Heart left ventricle (tissue), 16 donors: ENCODE measurements around the gene FBXO5. TPM values are rescaled to one million over a fixed set of nuclear protein-coding genes. Genes with fewer than 3 reads are reported as not detected.

ENCODE experiments used
- ATAC-seq, 4 donors: fragments of 200-7000 bp; cut with Tn5 transposase; one replicate each; pipeline ENCODE4 v1.9.1; 2020 to 2022; ENCODE audit warnings: moderate library complexity in 4 of 4, mild to moderate bottlenecking in 3 of 4, moderate number of reproducible peaks in 1 of 4
- DNase-seq, 5 donors: peaks; one replicate each; pipeline ENCODE4 v3.0.0-alpha.2; 2020
- H3K27ac ChIP-seq, 12 donors: fragments of 200-600 bp; sonication (generic) in 4 of 12; one replicate each; pipeline versions ENCODE4 v1.5.0 to v1.8.0; 2016 to 2022; ENCODE audit warnings: mild to moderate bottlenecking in 2 of 12
- H3K27me3 ChIP-seq, 9 donors: fragments of 200-600 bp; sonication (generic) in 2 of 9; one replicate each; pipeline versions ENCODE4 v1.5.1 to v1.8.0; 2016 to 2022; ENCODE audit warnings: mild to moderate bottlenecking in 3 of 9
- H3K36me3 ChIP-seq, 9 donors: fragments of 200-600 bp; sonication (generic) in 2 of 9; one replicate each; pipeline versions ENCODE4 v1.5.0 to v1.8.0; 2018 to 2022; ENCODE audit warnings: mild to moderate bottlenecking in 2 of 9
- H3K4me1 ChIP-seq, 12 donors: fragments of 200-600 bp; sonication (generic) in 4 of 12; one replicate each; pipeline versions ENCODE4 v1.5.0 to v1.8.0; 2016 to 2022; ENCODE audit warnings: mild to moderate bottlenecking in 3 of 12
- H3K4me3 ChIP-seq, 12 donors: fragments of 200-600 bp; sonication (generic) in 4 of 12; one replicate each; pipeline versions ENCODE4 v1.5.0 to v1.8.0; 2017 to 2022; ENCODE audit warnings: mild to moderate bottlenecking in 9 of 12, moderate library complexity in 4 of 12
- H3K9me3 ChIP-seq, 12 donors: fragments of 200-600 bp; sonication (generic) in 4 of 12; one replicate each; pipeline versions ENCODE4 v1.5.0 to v1.8.0; 2016 to 2022; ENCODE audit warnings: mild to moderate bottlenecking in 1 of 12
- POLR2A ChIP-seq, 2 donors: fragments of 450-650 bp; IDR thresholded peaks; one replicate each; pipeline ENCODE4 v1.6.1; 2017; ENCODE audit warnings: antibody characterized with exemption in 2 of 2, mild to moderate bottlenecking in 2 of 2, moderate library complexity in 2 of 2
- WGBS, 4 donors: extraction: QIAGEN DNeasy Blood & Tissue Kit in 2 of 4; methylation state at CpG; one replicate each; pipeline versions ENCODE4 v1.1.5 to v1.1.7; 2013 to 2018; 5-methylcytosine and 5-hydroxymethylcytosine counted together
- intact Hi-C, 10 donors: fragments of 100-400 bp; cut with DNase I; formaldehyde crosslinking; loops; one replicate each; pipeline versions ENCODE4 v1.11.1 to v1.14.2; 2022
- polyA plus RNA-seq, 2 donors: library from polyadenylated mRNA; stranded (reverse); fragments of 200-250 nt; gene quantifications; one replicate each; pipeline ENCODE4 v1.2.3, GENCODE V29; 2013
- total RNA-seq, 9 donors: library from RNA; depleted of rRNA in 2 of 9; stranded (reverse); fragments of >200 nt in 2 of 9; fragmentation: NEBNext Ultra II Directional in 3 of 9; extraction: Animal tissue kit (Norgen Biotek cat#: 25700) in 3 of 9; gene quantifications; one replicate each; pipeline versions ENCODE4 v1.1.0 to v1.2.4, GENCODE V29; 2016 to 2023
- TF ChIP-seq, protein P1 (sequence below), 12 donors: fragments of 200-600 bp; sonication (generic) in 4 of 12; IDR thresholded peaks; one replicate each; pipeline versions ENCODE4 v1.5.0 to v1.8.0; 2018 to 2022; ENCODE audit warnings: antibody characterized with exemption in 12 of 12, mild to moderate bottlenecking in 5 of 12
- donor health status: ischemic (EF 13 %, LVEDD 7.1; RV severe dilation, severe dysfunction).
- donor health status: healthy with polysubstance abuse.
- donor health status: DM: no; HTN: yes; CAD: no.
- donor health status: DM: no; HTN: no; CAD: no.
- donor health status: ischemic (EF 25% LVEDD 6.9; RV normal size, moderate dysfunction).
- donor health status: ischemic (EF 25% LVEDD 5.7; RV mildly dilated, moderate dysfunction).
- donor health status: healthy.
- donor health status: DM: yes; HTN: yes; CAD: no.
- donor health status: ischemic (EF 35%, LVEDD 5.7; RV mildly dilated, moderate dysfunction).
- donor health status: nonischemic (EF 11% LVEDD 7.7; RV severe dilation, severe dysfunction).
- donor health status: DM: yes; HTN: yes; CAD: no.
- donor health status: PGD.
- donor health status: ischemic (EF 29% LVEDD 5.4; RV normal size, mild dysfunction).
- donor health status: nonischemic (EF 23%, LVEDD 6.1; RV moderate dilation, normal function).

FBXO5 gene
- total and polyA plus RNA-seq, 11 donors = 0.65 to 5.1 (median 1.7) TPM

DNA sequence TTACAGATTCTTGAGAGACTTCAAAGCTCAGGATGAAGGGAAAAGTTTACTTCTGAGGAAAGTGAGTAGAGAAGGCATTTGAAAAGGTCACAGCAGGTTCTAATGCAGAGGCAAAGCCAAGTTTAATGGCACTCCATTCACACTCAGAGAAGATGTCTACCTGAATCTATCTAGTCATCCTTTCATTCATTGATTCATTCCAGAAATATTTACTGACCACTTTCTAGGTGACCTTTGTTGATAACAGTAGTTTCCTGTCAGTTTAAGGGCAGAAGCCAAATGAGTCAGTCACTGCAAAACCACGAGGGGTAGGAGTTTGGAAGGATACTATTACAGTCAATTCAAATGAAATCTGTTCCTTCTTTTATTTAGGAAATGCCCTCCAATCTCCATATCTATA is 30.8 kb downstream of the FBXO5 start:
- peaks cover 0 to 14% (median 0%) of the 10 kb centered on the region in 9 donors for H3K27me3 ChIP-seq
- H3K4me3 ChIP-seq = no peak overlapping the region
- H3K36me3 ChIP-seq = no peaks in the 10 kb centered on the region
- 9 to 23% (median 16%) methylated on average over 1 of the region's 1 CpG for WGBS, 4 donors
- DNase-seq (no peak), ATAC-seq (no peak)
- peaks cover 0 to 8% (median 0%) of the 10 kb centered on the region in 12 donors for H3K4me1 ChIP-seq
- no peak for TF ChIP-seq POLR2A (IDR thresholded peaks at IDR 0.05)
- TF ChIP-seq, protein P1, sequence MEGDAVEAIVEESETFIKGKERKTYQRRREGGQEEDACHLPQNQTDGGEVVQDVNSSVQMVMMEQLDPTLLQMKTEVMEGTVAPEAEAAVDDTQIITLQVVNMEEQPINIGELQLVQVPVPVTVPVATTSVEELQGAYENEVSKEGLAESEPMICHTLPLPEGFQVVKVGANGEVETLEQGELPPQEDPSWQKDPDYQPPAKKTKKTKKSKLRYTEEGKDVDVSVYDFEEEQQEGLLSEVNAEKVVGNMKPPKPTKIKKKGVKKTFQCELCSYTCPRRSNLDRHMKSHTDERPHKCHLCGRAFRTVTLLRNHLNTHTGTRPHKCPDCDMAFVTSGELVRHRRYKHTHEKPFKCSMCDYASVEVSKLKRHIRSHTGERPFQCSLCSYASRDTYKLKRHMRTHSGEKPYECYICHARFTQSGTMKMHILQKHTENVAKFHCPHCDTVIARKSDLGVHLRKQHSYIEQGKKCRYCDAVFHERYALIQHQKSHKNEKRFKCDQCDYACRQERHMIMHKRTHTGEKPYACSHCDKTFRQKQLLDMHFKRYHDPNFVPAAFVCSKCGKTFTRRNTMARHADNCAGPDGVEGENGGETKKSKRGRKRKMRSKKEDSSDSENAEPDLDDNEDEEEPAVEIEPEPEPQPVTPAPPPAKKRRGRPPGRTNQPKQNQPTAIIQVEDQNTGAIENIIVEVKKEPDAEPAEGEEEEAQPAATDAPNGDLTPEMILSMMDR (IDR thresholded peaks at IDR 0.05) = no peak
- intact Hi-C loops = loop anchor here in 4 of 10 donors (5.0 to 10.0 kb wide), 6 partner anchors 63 to 400 kb away; partner anchors contain the start of gene VIP (in 1 of the 4)
- peaks cover 0 to 11% (median 0%) of the 10 kb centered on the region in 12 donors for H3K9me3 ChIP-seq
- H3K27ac ChIP-seq = no peak overlapping the region

DNA sequence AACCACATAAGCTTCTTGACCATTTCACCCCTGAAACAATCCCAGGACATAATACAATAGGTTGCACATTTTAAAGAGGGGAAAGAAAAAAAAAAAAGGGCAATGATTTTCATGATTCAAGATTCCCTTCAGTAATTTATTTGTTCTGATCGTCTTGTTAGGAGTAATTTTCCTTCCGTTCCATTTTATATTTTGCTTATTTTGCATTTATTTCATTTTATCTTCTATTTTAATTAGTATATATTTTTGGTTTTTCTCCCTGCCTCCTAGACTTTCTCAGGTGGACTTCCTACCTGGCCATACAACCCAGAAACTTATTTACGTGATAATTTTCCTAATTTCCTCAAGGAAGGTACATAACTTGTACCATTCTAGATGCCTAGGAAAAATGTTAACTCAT is 32.6 kb downstream of the FBXO5 start:
- 83 to 86% (median 84%) methylated on average over 3 of the region's 3 CpGs for WGBS, 4 donors
- intact Hi-C loops = loop anchor here in 4 of 10 donors (5.0 to 10.0 kb wide), 6 partner anchors 65 to 398 kb away; partner anchors contain the start of gene VIP (in 1 of the 4)

DNA sequence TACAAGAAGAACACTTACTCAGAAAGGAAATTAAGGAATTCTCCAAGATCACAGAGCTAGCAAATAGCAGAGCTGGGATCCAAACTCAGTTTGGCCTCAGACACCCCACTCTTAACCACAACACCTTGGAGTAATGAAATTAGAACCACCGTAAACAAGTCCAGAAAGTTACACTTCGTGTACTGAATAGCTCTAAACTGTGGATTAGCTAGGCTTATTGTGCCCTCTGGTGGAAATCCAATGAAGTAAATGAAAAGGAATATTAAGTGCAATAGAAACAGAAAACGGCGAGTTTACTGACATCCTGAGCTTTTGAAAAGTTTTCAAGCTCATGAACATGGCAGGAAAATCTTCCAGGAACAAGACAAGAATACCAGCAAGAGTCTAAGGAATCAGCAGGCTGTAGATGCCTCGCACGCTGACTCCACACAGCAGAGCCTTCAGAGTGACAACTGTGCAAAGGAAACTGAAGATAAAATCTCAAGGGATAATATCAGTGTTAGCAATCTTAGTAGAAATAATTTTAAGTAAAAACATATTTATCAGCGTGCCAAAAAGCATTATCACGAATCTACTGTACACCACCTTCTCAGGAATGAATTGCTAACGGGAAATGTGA is 34.6 kb downstream of the FBXO5 start:
- Histone ChIP-seq H3K4me1 (peaks cover 0 to 8% (median 0%) of the 10 kb centered on the region in 12 donors), H3K9me3 (no peaks in the 10 kb centered on the region), H3K27ac (no peak overlapping the region), H3K36me3 (no peaks in the 10 kb centered on the region), H3K4me3 (peak overlapping the region in 5 of 12 donors; percentile 3 to 37 (median 8)), H3K27me3 (peaks cover 0 to 14% (median 0%) of the 10 kb centered on the region in 9 donors)
- no peak for DNase-seq
- intact Hi-C loops = loop anchor here in 9 of 10 donors (1.0 to 10.0 kb wide), 9 partner anchors 83 to 396 kb away; no protein-coding TSS in a partner anchor
- TF ChIP-seq POLR2A (IDR thresholded peaks at IDR 0.05) = no peak
- TF ChIP-seq, protein P1 (IDR thresholded peaks at IDR 0.05) = peak; percentile 46 to 76 (median 60)
- ATAC-seq = peak in 3 of 4 donors; percentile 64 to 69 (median 65)
- 20 to 26% (median 24%) methylated on average over 9 of the region's 9 CpGs for WGBS, 4 donors

More for the DNA sequence above, 32.6 kb downstream of the FBXO5 start:
- Histone ChIP-seq H3K9me3 (peaks cover 0 to under 1% (median 0%) of the 10 kb centered on the region in 12 donors), H3K27me3 (peaks cover 0 to 14% (median 0%) of the 10 kb centered on the region in 9 donors), H3K4me3 (no peak overlapping the region), H3K4me1 (peaks cover 0 to 8% (median 0%) of the 10 kb centered on the region in 12 donors), H3K27ac (no peak overlapping the region), H3K36me3 (no peaks in the 10 kb centered on the region)
- no peak for ATAC-seq
- no peak for TF ChIP-seq POLR2A (IDR thresholded peaks at IDR 0.05)
- TF ChIP-seq, protein P1 (IDR thresholded peaks at IDR 0.05) = no peak
- DNase-seq = no peak

DNA sequence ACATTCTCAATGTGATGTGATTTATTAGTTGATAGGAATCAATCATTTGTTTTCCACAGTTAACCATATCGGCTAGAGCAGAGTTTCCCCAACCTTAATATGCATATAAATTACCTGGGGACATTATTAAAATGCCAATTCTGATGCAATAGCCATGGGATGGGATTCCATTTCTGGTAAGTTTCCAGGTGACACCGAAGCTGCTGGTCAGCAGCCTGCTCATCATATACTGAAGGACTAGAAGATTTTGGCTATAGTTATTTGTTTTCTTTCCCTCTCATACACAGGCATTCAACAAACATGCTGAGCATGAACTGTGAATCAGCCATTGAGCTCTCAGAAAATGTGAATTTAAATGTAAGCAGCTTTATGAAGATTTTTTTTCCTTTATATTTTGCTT is 35.8 kb downstream of the FBXO5 start:
- 63 to 70% (median 68%) methylated on average over 2 of the region's 2 CpGs for WGBS, 4 donors
- no peak for DNase-seq
- Histone ChIP-seq H3K9me3 (no peaks in the 10 kb centered on the region), H3K36me3 (no peaks in the 10 kb centered on the region), H3K27me3 (peaks cover 0 to 14% (median 0%) of the 10 kb centered on the region in 9 donors), H3K4me1 (peaks cover 0 to 8% (median 0%) of the 10 kb centered on the region in 12 donors), H3K4me3 (no peak overlapping the region), H3K27ac (no peak overlapping the region)
- TF ChIP-seq, protein P1 (IDR thresholded peaks at IDR 0.05) = no peak
- no peak for TF ChIP-seq POLR2A (IDR thresholded peaks at IDR 0.05)
- intact Hi-C loops = loop anchor here in 6 of 10 donors (2.0 to 10.0 kb wide), 5 partner anchors 82 to 395 kb away; no protein-coding TSS in a partner anchor
- no peak for ATAC-seq
